NCI-H526 (cell line): ENCODE data around the gene AGMO.
A peak's percentile ranks its signal among the peaks of the same experiment; 100 is the strongest.

Experiments used
- DNase-seq, 2 experiments: peaks; one replicate each; lab custom pipeline; 2025; lab: John Stamatoyannopoulos, UW

AGMO gene

GRCh38 chr7:15397159-15397550 is 164.7 kb downstream of the AGMO start:
- DNase-seq = no peak

- DNase-seq = no peak
Measured at GRCh38 chr7:15396210-15397158, 165.3 kb downstream of the AGMO start.

GRCh38 chr7:15389073-15389472 is 172.7 kb downstream of the AGMO start:
- DNase-seq = no peak

DNA sequence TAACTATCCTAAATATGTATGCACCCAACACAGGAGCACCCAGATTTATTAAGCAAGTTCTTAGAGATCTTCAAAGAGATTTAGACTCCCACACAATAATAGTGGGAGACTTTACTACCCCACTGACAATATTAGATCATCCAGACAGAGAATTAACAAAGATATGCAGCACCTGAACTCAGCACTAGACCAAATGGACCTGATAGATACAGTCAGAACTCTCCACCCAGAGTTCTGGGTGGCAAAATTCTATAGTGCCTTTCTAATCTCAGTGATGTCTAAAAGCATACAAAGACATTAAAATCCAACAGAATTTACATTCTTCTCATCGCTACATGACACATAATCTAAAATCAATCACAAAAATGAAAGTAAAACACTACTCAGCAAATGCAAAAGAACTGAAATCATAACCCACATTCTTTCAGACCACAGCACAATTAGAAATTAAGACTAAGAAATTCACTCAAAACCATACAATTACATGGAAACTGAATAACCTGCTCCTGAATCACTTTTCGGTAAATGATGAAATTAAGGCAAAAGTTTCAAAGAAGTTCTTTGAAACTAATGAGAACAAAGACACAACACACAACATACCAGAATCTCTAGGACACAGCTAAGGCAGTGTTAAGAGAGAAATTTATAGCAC is 183.2 kb downstream of the AGMO start:
- no peak for DNase-seq

DNA sequence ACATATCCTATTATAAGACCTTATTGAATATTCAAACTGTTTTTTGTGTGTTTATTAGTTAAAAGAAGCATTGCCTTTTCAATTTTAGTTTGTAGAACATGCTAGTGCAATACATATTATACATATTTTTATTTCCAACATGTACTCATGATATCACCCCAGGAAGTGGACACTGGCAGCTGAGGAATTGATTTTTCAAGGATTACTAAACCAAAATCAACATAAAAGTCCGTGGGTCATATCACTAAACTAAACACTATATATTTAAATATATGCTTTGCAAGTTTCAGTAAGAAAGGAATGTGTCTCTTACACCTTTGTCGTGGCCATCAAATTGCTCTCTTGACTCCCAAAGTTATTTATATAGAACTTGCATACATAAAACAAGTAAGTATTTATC is 185.2 kb downstream of the AGMO start:
- no peak for DNase-seq

- no peak for DNase-seq
Measured at GRCh38 chr7:15370441-15370840, 191.4 kb downstream of the AGMO start.

GRCh38 chr7:15368653-15369052 is 193.2 kb downstream of the AGMO start:
- no peak for DNase-seq

- DNase-seq = no peak
Measured at GRCh38 chr7:15367897-15368296, 193.9 kb downstream of the AGMO start.

- DNase-seq = no peak
Measured at GRCh38 chr7:15358112-15358511, 203.7 kb downstream of the AGMO start.

DNA sequence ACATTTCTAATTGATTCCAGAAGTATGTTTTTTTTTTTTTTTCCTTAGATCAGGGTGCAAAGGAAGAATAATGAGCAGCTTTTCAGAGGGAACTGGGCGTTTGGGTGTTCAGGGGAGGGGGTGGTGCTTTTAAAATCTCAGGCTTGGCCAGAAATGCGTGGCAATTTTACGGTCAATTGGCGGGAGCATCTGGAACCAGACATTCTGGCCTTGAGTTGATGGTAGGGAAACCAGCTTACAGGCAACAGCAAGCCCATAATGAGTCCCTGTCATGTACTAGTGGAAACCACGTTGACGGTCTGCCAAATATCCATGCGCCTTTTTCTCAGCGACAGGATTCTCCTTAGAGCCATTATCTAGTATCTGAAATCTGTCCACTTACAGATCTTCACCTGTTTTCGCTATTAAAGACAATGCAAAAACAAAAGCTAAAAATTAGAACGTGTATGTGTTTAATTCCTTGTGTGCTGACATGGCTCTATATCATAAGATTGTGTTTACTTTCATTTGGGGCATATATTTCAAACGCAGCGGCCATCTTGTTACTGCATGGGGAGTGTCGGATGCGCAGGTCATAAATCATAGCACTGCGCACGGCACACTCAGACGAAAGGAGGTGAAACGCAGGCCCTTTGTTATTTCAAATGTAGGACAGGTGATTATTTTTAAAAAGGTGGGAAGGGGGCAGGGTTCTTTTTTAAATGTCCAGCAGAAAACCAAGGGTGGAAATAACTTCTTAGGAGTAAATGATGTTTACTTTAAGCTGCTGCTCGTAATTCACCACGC is 209.2 kb downstream of the AGMO start:
- DNase-seq = no peak

DNA sequence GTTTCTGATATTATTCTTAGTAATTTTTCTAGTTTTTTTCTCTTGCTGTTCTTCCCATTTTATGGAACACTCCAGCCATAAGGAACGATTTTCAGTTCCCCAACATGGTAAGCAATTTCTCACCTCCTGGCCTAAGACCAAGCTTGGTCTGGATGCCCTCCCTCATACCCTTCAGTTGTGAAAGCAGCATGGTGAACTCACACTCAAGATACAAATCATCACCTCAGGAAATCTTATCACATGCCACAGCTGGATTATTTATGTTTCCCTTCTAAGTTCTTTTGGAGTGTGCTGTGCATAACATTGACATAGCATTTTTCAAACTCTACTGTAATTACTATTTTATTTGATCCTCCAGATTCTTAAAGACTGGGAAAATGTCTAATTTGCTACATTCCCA is 216.6 kb downstream of the AGMO start:
- no peak for DNase-seq

DNA sequence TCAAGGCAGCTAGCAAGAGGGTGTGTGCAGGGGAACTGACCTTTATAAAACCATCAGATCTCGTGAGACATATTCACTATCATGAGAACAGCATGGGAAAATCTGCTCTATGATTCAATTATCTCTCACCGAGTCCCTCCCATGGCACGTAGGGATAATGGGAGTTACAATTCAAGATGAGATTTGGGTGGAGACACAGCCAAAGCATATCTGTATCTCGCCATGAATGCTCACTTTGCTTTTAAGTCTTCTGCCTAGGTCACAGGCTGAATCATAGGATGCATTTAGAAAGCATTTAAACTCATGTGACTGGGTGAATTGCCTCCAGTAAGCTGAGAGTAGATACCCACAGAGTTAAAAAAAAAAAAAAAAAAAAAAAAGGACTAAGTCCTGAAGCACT is 220.0 kb downstream of the AGMO start:
- DNase-seq = no peak

GRCh38 chr7:15336146-15336545 is 225.7 kb downstream of the AGMO start:
- no peak for DNase-seq

GRCh38 chr7:15335390-15335789 is 226.4 kb downstream of the AGMO start:
- DNase-seq = no peak

GRCh38 chr7:15334536-15335263 is 227.1 kb downstream of the AGMO start:
- no peak for DNase-seq

DNA sequence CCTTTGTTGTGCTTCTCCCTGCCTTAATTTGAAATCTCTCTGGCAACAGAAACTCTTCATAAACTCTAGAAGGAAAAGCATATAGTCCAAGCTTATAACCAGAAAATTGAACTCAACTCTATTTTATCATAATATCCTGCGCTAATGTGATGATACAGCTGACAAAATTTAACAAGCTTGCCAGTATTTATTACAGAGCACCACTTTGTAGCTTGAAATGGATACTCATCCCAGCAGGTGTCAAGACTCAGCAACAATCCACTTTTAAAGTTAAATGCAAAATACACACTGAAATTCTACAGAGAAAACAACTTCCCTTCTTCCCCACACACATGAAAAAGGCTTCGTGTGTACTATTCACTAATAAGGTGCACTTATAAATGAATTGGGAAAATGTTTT is 228.9 kb downstream of the AGMO start:
- DNase-seq = no peak

- DNase-seq = no peak
Measured at GRCh38 chr7:15330943-15331342, 230.9 kb downstream of the AGMO start.

- no peak for DNase-seq
Measured at GRCh38 chr7:15327001-15327400, 234.8 kb downstream of the AGMO start.

DNA sequence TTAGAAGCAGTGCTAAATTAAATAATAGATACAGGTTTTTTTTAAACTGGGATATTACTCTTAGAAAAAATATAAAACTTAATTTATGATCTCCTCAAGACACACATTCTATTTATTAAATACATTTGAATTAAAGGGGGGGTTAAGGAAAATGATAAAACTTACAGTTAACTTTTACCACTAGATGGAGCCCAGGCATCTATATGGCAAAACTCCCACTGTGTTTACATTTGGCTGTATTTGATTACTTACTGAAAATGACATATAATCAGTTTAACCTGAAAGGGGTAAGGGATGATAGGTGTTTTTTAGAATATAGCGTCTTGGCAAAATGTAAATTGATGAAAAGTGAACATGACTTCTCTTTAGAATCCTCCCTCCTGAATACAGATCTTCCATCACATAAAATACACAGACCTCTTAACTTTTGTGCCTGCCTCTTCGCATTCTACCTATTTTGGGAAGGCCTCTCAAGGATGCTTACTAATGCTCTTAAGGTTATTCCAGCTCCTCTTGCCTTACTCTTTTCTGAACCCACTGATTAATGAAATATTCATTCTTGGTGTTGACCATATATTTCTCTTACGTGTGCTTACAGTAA is 235.7 kb downstream of the AGMO start:
- peak in 1 of 2 experiments; percentile 32 for DNase-seq

- DNase-seq = no peak
Measured at GRCh38 chr7:15323550-15323949, 238.3 kb downstream of the AGMO start.

DNA sequence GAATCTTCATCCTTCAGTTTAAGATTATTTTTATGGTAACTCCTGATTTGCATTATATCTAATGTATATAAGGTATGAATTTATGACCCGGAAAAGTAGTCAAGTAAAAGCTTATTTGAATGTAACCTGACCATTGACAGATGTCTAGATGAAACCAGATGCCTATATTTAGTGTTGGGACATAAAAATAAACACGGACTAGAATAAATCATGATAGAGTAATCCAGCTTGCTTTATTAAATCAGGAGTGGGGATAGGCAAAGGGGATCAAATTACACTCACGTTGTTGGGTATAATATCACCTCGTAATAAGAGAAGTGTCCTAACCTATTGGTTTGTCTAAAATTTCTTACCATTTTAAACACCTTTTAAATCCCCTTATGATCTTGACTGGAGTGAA is 244.6 kb downstream of the AGMO start:
- peak; percentile 37 to 42 for DNase-seq

DNA sequence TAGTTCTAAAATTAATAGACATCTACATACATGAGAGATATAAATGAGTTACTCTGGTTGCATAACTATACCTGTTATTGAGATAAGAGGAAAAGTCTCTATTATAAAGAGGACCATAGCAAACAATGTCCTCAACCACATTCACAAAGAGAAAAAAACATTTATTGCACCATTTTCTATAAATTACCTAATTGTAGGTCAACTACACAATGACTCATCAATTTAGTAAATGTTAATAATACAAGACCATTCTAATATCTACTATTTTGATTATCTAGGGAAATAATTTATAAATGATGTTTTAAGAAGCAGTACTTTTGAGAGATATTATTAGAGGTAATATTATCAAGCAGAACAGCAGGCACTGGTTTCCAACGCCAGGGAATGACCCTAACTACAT is 246.1 kb downstream of the AGMO start:
- DNase-seq = no peak
